ENCODE data around the gene CBFA2T2. TPM values are rescaled to one million over a fixed set of nuclear protein-coding genes. Genes with fewer than 3 reads are reported as not detected.
"Not testable (repeated sequence)": the region's sequence is repeated elsewhere in the genome, so short reads cannot be mapped to it uniquely, and the experiment has no call there.

The CBFA2T2 gene
- total RNA-seq, 2 donors from 2014 or later = 20.9 to 23.8 TPM

- H3K9me3 ChIP-seq = no peaks in the 10 kb centered on the region
- intact Hi-C loops (cut with DNase I) = no loop called here
These were observed 136.3 kb downstream of the CBFA2T2 start for GRCh38 chr20:33626190-33626589.

DNA sequence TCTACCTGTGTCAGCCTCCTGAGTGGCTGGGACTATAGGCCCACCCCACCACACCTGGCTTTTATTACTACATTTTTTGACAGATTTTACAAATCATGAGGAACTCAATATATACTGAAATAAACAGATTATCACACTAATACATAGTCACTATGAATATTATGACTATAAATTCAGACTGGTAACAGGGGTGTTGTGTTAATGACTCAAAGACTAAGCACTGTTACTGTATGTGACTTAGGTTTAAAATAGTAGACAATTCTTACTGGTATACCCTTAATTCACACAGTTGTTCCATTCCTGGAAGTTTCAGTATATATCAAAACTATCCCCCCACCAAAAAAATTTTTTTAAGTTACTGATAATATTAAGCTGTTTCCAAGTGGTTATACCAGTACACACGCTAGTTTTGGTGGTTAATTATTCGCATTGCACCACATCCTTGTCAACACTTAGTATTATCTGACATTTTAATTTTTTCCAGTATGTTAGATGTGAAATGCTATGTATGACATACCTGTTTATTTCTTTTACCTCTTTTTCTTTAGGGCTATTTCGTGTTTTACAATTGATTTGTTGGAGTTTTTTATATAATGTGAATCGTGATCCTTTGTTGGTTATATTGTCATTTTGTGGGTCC is 137.8 kb downstream of the CBFA2T2 start:
- Histone ChIP-seq H3K36me3 (peaks cover 12% of the 10 kb centered on the region), H3K27ac (no peak overlapping the region), H3K4me1 (no peaks in the 10 kb centered on the region), H3K27me3 (no peaks in the 10 kb centered on the region), H3K4me3 (no peak overlapping the region), H3K9me3 (no peaks in the 10 kb centered on the region), H3K9ac (ENCODE audit: low read depth in 2 of 2, low read length in 2 of 2) (no peak overlapping the region)
- no peak for DNase-seq
- intact Hi-C loops (cut with DNase I) = no loop called here
- no peak for TF ChIP-seq CTCF (IDR thresholded peaks at IDR 0.05)

More at GRCh38 chr20:33626190-33626589, 136.3 kb downstream of the CBFA2T2 start:
- Histone ChIP-seq H3K4me3 (no peak overlapping the region), H3K27me3 (no peaks in the 10 kb centered on the region), H3K36me3 (peaks cover 12% of the 10 kb centered on the region), H3K4me1 (no peaks in the 10 kb centered on the region), H3K27ac (no peak overlapping the region), H3K9ac (ENCODE audit: low read depth in 2 of 2, low read length in 2 of 2) (no peak overlapping the region)
- DNase-seq = no peak
- no peak for TF ChIP-seq CTCF (IDR thresholded peaks at IDR 0.05)

- no peak for TF ChIP-seq CTCF (IDR thresholded peaks at IDR 0.05)
- no peak overlapping the region for H3K27ac ChIP-seq
- no peaks in the 10 kb centered on the region for H3K27me3 ChIP-seq
- H3K36me3 ChIP-seq = peaks cover 12% of the 10 kb centered on the region
- DNase-seq = no peak
- H3K9me3 ChIP-seq = no peaks in the 10 kb centered on the region
- H3K4me1 ChIP-seq = no peaks in the 10 kb centered on the region
- no peak overlapping the region for H3K4me3 ChIP-seq
- intact Hi-C loops (cut with DNase I) = no loop called here
- H3K9ac ChIP-seq (ENCODE audit: low read depth in 2 of 2, low read length in 2 of 2) = no peak overlapping the region
These were observed 139.6 kb downstream of the CBFA2T2 start for GRCh38 chr20:33629533-33629932.

DNA sequence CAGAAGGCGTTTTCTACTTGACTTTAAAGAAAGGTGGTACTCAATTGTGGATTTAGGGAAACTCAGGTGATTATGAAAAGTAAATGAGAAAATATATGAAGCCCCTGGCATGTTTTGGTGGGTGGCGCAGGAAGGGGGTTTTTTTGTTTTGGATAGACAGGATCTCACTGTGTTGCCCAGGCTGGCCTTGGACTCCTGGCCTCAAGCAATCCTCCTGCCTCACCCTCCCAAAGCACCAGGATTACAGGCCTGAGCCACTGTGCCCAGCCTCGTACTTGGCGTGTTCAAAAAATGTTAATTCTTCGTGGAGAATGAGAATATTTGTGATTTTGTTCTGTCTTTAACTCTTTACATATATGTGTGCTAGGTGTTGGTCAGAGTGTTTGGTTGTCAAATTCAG is 140.1 kb downstream of the CBFA2T2 start:
- H3K4me1 ChIP-seq = no peaks in the 10 kb centered on the region
- DNase-seq = no peak
- H3K27ac ChIP-seq = no peak overlapping the region
- no peak for TF ChIP-seq CTCF (IDR thresholded peaks at IDR 0.05)
- intact Hi-C loops (cut with DNase I) = no loop called here
- H3K4me3 ChIP-seq = no peak overlapping the region
- H3K36me3 ChIP-seq = peaks cover 12% of the 10 kb centered on the region
- no peak overlapping the region for H3K9ac ChIP-seq (ENCODE audit: low read depth in 2 of 2, low read length in 2 of 2)
- H3K27me3 ChIP-seq = no peaks in the 10 kb centered on the region
- H3K9me3 ChIP-seq = no peaks in the 10 kb centered on the region

DNA sequence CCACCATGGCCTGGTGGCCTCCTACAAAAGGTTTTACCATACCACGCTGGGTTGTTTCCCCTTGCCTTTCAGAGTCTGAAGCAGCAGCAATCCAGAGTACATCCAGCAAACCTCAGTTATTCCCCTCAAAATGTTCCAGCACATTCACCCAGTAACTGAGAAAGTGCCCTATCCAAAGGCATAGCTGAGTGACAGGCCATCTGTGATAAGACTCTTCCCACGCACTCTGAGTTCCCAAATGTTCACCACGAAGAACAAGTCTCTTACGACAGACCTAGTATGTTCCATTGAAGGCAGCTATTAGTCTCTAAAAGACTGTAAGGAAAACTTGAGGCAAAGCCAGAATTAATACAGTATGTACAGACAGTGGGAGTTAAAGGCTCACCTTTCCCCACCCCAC is 140.6 kb downstream of the CBFA2T2 start:
- H3K9me3 ChIP-seq = no peaks in the 10 kb centered on the region
- no peaks in the 10 kb centered on the region for H3K4me1 ChIP-seq
- H3K27me3 ChIP-seq = no peaks in the 10 kb centered on the region
- no peak overlapping the region for H3K27ac ChIP-seq
- peaks cover 12% of the 10 kb centered on the region for H3K36me3 ChIP-seq
- no peak for TF ChIP-seq CTCF (IDR thresholded peaks at IDR 0.05)
- intact Hi-C loops (cut with DNase I) = no loop called here
- DNase-seq = no peak
- H3K4me3 ChIP-seq = no peak overlapping the region
- no peak overlapping the region for H3K9ac ChIP-seq (ENCODE audit: low read depth in 2 of 2, low read length in 2 of 2)

GRCh38 chr20:33631910-33632309 is 142.0 kb downstream of the CBFA2T2 start:
- DNase-seq; H3K4me1 ChIP-seq; H3K4me3 ChIP-seq; H3K27ac ChIP-seq; H3K9ac ChIP-seq (ENCODE audit: low read depth in 2 of 2, low read length in 2 of 2); H3K9me3 ChIP-seq; H3K36me3 ChIP-seq; intact Hi-C loops (cut with DNase I); H3K27me3 ChIP-seq: not testable (repeated sequence)

Measured in colonic mucosa (tissue), 4 donors.